HL-60/S4 treated with phorbol 12-myristate 13-acetate at 8.2 ng/mL for 4 days and 3 days (cell line): ENCODE data around the gene TRIO.
"Not testable (repeated sequence)": the region's sequence is repeated elsewhere in the genome, so short reads cannot be mapped to it uniquely, and the experiment has no call there.

Experiments
- in situ Hi-C: fragments of 300-500 bp; cut with MboI; formaldehyde crosslinking; loops from 2 replicates; pipeline ENCODE4 v1.15.0; 2022; ENCODE audit warnings: low sequenced_read_pairs

TRIO gene

GRCh38 chr5:14554288-14554687 lies 411.1 kb downstream of the TRIO start:
- in situ Hi-C loops = not testable (repeated sequence)

- in situ Hi-C loops = no loop called here
Observed at GRCh38 chr5:14556015-14556414, 412.9 kb downstream of the TRIO start.

- in situ Hi-C loops = no loop called here
Observed at GRCh38 chr5:14557203-14557770, 414.1 kb downstream of the TRIO start.

GRCh38 chr5:14557791-14558415 lies 414.8 kb downstream of the TRIO start:
- in situ Hi-C loops = no loop called here
